Fibroblast of villous mesenchyme (primary cell): ENCODE data around the gene PPCS. TPM values are rescaled to one million over a fixed set of nuclear protein-coding genes. Genes with fewer than 3 reads are reported as not detected.

Source experiments
- DNase-seq: peaks from one replicate; pipeline ENCODE4 v3.0.0-alpha.2; 2010; ENCODE audit warnings: low read depth
- H3K4me3 ChIP-seq: 2 replicates; pipeline ENCODE4 v1.5.1; 2011; ENCODE audit warnings: low read depth, mild to moderate bottlenecking, low read length
- CTCF ChIP-seq: IDR thresholded peaks from 2 replicates; pipeline ENCODE4 v1.5.1; 2012; ENCODE audit warnings: low read depth, mild to moderate bottlenecking, low read length; ENCODE audit not compliant: insufficient read depth
- total RNA-seq: library from RNA; depleted of rRNA; stranded (reverse); fragments of >200 nt; gene quantifications from 2 replicates; pipeline ENCODE4 v1.2.3, GENCODE V29; 2012

Gene PPCS
- total RNA-seq, 1 donor: 66.5 TPM

GRCh38 chr1:42430286-42431135 is 25.8 kb upstream of the PPCS start:
- no peak for TF ChIP-seq CTCF
- H3K4me3 ChIP-seq: no peak overlapping the region
- no peak for DNase-seq

GRCh38 chr1:42431514-42431913 is 24.8 kb upstream of the PPCS start:
- DNase-seq: no peak
- TF ChIP-seq CTCF: no peak
- no peak overlapping the region for H3K4me3 ChIP-seq

- no peak overlapping the region for H3K4me3 ChIP-seq
- no peak for DNase-seq
- no peak for TF ChIP-seq CTCF
Observed at GRCh38 chr1:42432714-42433113, 23.6 kb upstream of the PPCS start.

- peak; percentile 54 for DNase-seq
- no peak for TF ChIP-seq CTCF
- H3K4me3 ChIP-seq: no peak overlapping the region
Observed at GRCh38 chr1:42433369-42433768, 23.0 kb upstream of the PPCS start.

GRCh38 chr1:42434340-42434739 is 22.0 kb upstream of the PPCS start:
- no peak for DNase-seq
- no peak for TF ChIP-seq CTCF
- no peak overlapping the region for H3K4me3 ChIP-seq

- no peak overlapping the region for H3K4me3 ChIP-seq
- no peak for TF ChIP-seq CTCF
- peak; percentile 6 for DNase-seq
Observed at GRCh38 chr1:42439940-42440339, 16.4 kb upstream of the PPCS start.

- DNase-seq: no peak
- no peak for TF ChIP-seq CTCF
- no peak overlapping the region for H3K4me3 ChIP-seq
Observed at GRCh38 chr1:42442662-42443061, 13.7 kb upstream of the PPCS start.
